ENCODE results near the gene MT1H.
"Not testable (repeated sequence)": the region's sequence is repeated elsewhere in the genome, so short reads cannot be mapped to it uniquely, and the experiment has no call there.

The MT1H gene

DNA sequence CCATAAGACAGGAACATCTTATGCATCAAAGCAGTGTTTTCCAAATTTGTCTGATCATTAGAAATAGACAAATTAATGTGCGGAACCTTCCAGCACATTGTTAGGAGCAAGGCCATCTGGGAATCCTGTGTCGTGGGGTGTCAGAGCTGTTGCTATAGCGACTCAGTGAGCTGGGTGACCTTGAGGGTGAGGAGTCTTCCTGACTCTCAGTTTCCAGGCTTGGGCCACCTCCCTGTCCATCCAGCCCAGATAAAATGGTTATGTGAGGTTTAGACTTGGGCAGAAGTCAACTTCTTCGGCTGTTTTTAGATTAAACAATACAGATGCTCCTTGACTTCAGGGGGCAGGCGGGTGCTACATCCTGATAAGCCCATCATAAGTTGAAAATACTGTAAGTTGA lies 33.2 kb downstream of the MT1H start:
- Mint-ChIP-seq H3K4me3 (no peak overlapping the region), H3K9me3 (ENCODE audit: low read depth) (no peaks in the 10 kb centered on the region), H3K36me3 (no peaks in the 10 kb centered on the region), H3K27ac (no peak overlapping the region), H3K4me1 (ENCODE audit: low read depth) (peaks cover 19% of the 10 kb centered on the region), H3K27me3 (no peaks in the 10 kb centered on the region)

DNA sequence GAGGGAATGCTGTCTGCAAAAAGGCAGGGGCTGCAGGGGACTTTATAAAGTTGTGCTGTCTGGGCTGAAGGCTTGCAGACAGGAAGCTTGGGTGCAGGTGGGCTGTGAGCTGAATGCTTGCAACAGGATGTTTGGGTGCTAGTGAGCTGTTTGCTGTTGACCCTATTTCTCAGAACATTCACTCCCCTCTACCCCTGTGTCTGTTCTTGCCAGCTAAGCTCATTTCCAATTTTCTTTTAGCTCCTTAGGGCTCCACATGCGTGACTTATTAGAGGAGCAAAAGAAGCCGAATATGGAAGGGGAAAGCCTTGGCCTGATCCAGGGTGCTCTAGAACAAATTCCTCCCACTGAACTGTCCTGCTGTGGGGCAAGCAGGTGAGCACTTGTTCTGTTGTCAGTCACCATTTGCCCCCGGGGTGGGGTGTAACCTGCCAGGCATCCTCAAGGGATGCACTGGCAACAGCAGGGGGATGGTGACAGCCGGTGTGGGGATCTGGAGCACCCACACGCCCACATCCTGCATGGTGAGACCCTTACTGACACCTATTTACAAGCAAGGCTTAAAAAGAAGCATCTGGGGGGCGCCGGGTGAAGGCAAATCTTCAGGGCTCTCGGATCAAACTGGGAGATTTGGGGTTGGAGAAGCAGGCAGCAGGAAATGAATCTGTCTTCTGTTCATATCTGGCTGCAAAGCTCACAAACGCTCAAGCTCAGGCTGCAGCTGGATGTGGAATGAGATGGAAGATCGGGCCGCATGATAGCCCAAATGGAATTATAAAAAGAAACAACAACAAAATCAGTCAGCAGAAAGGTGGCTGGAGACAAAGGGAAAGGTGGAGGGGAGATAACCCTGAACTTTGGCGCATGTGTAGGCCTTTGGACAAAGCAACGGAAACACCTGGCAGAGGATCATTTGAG lies 39.2 kb downstream of the MT1H start:
- H3K9me3 Mint-ChIP-seq (ENCODE audit: low read depth), result no peaks in the 10 kb centered on the region
- H3K36me3 Mint-ChIP-seq, result peaks cover 5% of the 10 kb centered on the region
- H3K4me3 Mint-ChIP-seq, result peak overlapping the region; percentile 85
- H3K27me3 Mint-ChIP-seq, result no peaks in the 10 kb centered on the region
- H3K4me1 Mint-ChIP-seq (ENCODE audit: low read depth), result peaks cover 49% of the 10 kb centered on the region
- H3K27ac Mint-ChIP-seq, result peak overlapping the region; percentile 94

DNA sequence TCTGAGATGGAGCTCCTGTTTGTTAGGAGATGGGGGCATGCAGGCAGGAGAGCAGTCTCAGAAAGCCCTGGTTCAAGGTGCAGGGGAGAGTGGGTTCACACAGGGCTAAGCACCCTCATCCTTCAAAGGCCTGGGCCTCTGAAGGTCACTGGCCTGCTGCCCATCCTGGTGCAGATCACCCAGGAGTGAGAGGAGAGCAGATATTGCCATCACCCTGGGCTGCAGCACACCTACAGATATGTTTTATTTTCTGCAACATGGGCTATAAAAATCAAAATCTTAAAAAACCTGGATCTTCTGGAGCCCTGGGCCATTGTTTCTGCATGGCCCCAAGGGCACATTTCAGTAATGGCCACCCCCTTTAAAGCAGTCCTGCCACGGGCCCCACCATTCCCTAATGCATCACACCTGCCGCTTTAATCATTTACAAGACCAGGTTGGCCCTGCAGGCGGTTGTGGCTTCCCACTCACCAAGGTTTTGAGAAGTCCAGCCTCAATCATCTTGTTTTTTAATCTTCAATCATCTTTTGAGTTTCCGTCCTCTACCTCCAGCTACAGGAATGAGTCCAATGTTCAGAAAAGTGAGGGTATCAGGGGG lies 39.9 kb downstream of the MT1H start:
- peak overlapping the region; percentile 94 for H3K27ac Mint-ChIP-seq
- peaks cover 5% of the 10 kb centered on the region for H3K36me3 Mint-ChIP-seq
- peaks cover 49% of the 10 kb centered on the region for H3K4me1 Mint-ChIP-seq (ENCODE audit: low read depth)
- peak overlapping the region; percentile 85 for H3K4me3 Mint-ChIP-seq
- no peaks in the 10 kb centered on the region for H3K27me3 Mint-ChIP-seq
- H3K9me3 Mint-ChIP-seq (ENCODE audit: low read depth), result no peaks in the 10 kb centered on the region

- peak overlapping the region; percentile 85 for H3K4me3 Mint-ChIP-seq
- H3K4me1 Mint-ChIP-seq (ENCODE audit: low read depth), result peaks cover 49% of the 10 kb centered on the region
- no peaks in the 10 kb centered on the region for H3K9me3 Mint-ChIP-seq (ENCODE audit: low read depth)
- peak overlapping the region; percentile 94 for H3K27ac Mint-ChIP-seq
- H3K36me3 Mint-ChIP-seq, result peaks cover 5% of the 10 kb centered on the region
- H3K27me3 Mint-ChIP-seq, result no peaks in the 10 kb centered on the region
Measured at GRCh38 chr16:56710181-56710737, 40.6 kb downstream of the MT1H start.

- Mint-ChIP-seq H3K27ac (peak overlapping the region; percentile 30), H3K36me3 (peaks cover 5% of the 10 kb centered on the region), H3K9me3 (ENCODE audit: low read depth) (no peaks in the 10 kb centered on the region), H3K4me1 (ENCODE audit: low read depth) (peaks cover 44% of the 10 kb centered on the region), H3K27me3 (no peaks in the 10 kb centered on the region), H3K4me3 (no peak overlapping the region)
Measured at GRCh38 chr16:56711862-56712261, 42.2 kb downstream of the MT1H start.

DNA sequence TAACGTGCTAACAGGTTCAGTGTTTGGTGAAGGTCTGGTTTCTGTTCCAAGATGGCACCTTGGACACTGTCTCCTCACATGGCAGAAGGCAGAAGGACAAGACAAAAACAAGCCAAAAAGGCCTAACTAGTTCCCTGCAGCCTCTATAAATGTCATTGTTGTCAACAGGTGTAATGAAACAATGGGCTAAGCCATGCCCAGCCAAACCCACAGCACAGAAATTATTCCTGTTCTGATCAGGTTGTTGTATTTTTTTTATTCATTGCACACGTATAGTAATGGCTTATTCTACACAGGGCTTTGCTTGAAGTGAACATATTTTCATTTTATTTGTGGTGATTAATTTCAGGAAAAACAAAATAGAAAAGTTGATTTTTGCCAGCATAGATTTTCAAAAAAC lies 44.2 kb downstream of the MT1H start:
- Mint-ChIP-seq H3K4me1 (ENCODE audit: low read depth) (peaks cover 32% of the 10 kb centered on the region), H3K27ac (no peak overlapping the region), H3K4me3 (no peak overlapping the region), H3K9me3 (ENCODE audit: low read depth) (no peaks in the 10 kb centered on the region), H3K27me3 (no peaks in the 10 kb centered on the region), H3K36me3 (peaks cover 5% of the 10 kb centered on the region)

GRCh38 chr16:56715126-56715525 lies 45.5 kb downstream of the MT1H start:
- H3K4me1 Mint-ChIP-seq (ENCODE audit: low read depth), result peaks cover 18% of the 10 kb centered on the region
- no peak overlapping the region for H3K4me3 Mint-ChIP-seq
- H3K9me3 Mint-ChIP-seq (ENCODE audit: low read depth), result no peaks in the 10 kb centered on the region
- H3K27me3 Mint-ChIP-seq, result no peaks in the 10 kb centered on the region
- no peak overlapping the region for H3K27ac Mint-ChIP-seq
- peaks cover 5% of the 10 kb centered on the region for H3K36me3 Mint-ChIP-seq

GRCh38 chr16:56716761-56717160 lies 47.1 kb downstream of the MT1H start:
- Mint-ChIP-seq H3K9me3 (ENCODE audit: low read depth) (no peaks in the 10 kb centered on the region), H3K27ac (no peak overlapping the region), H3K27me3 (no peaks in the 10 kb centered on the region), H3K36me3 (peaks cover under 1% of the 10 kb centered on the region), H3K4me3 (no peak overlapping the region), H3K4me1 (ENCODE audit: low read depth) (peaks cover 5% of the 10 kb centered on the region)

- H3K4me3 Mint-ChIP-seq; H3K36me3 Mint-ChIP-seq; H3K4me1 Mint-ChIP-seq (ENCODE audit: low read depth); H3K27me3 Mint-ChIP-seq; H3K27ac Mint-ChIP-seq; H3K9me3 Mint-ChIP-seq (ENCODE audit: low read depth): not testable (repeated sequence)
Measured at GRCh38 chr16:56717532-56717931, 47.9 kb downstream of the MT1H start.

Data from activated naive CD8-positive, alpha-beta T cell (primary cell).